ENCODE data around the gene TEC. TPM values are rescaled to one million over a fixed set of nuclear protein-coding genes. Genes with fewer than 3 reads are reported as not detected.

Gene TEC
- total and polyA plus RNA-seq, 9 of the 15 experiments (the other 6 are each of a cell fraction or from before 2014, with no cell fraction given), result 5.3 to 14.7 (median 8.8) TPM

DNA sequence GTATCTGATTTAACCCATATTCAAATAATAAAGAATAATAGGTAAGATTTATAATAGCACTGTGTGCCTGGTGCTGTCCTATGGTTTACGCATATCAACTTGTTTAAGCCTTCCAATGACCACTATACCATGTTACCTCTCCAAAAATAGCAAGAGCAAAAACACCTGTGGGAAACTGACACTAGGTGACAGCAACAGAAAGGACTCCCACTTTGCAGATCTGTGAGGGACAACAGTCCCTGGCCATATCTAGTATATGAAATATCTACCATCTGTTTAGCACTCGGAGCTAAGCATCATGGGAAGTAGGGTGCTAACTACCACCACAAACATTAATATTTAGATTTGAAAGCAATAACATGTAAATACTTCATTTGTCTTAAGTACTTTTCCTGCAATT is 79.9 kb downstream of the TEC start (continued):
- TF ChIP-seq, protein P1, sequence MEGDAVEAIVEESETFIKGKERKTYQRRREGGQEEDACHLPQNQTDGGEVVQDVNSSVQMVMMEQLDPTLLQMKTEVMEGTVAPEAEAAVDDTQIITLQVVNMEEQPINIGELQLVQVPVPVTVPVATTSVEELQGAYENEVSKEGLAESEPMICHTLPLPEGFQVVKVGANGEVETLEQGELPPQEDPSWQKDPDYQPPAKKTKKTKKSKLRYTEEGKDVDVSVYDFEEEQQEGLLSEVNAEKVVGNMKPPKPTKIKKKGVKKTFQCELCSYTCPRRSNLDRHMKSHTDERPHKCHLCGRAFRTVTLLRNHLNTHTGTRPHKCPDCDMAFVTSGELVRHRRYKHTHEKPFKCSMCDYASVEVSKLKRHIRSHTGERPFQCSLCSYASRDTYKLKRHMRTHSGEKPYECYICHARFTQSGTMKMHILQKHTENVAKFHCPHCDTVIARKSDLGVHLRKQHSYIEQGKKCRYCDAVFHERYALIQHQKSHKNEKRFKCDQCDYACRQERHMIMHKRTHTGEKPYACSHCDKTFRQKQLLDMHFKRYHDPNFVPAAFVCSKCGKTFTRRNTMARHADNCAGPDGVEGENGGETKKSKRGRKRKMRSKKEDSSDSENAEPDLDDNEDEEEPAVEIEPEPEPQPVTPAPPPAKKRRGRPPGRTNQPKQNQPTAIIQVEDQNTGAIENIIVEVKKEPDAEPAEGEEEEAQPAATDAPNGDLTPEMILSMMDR (IDR thresholded peaks at IDR 0.05 in 2 of 3, conservative IDR thresholded peaks at IDR 0.05 in 1 of 3; ENCODE audit: insufficient read depth in 2 of 3, low read depth in 1 of 3, low read length in 3 of 3), result peak in 2 of 3 experiments; percentile 22 to 25; a peak in 2 of 6 replicates
- no peak for TF ChIP-seq ARNT (IDR thresholded peaks at IDR 0.05)
- TF ChIP-seq, protein P2, sequence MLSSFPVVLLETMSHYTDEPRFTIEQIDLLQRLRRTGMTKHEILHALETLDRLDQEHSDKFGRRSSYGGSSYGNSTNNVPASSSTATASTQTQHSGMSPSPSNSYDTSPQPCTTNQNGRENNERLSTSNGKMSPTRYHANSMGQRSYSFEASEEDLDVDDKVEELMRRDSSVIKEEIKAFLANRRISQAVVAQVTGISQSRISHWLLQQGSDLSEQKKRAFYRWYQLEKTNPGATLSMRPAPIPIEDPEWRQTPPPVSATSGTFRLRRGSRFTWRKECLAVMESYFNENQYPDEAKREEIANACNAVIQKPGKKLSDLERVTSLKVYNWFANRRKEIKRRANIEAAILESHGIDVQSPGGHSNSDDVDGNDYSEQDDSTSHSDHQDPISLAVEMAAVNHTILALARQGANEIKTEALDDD (IDR thresholded peaks at IDR 0.05), result 0 out of 2 replicates have a peak, but pooled peaks have one; percentile 33

GRCh38 chr4:48188390-48188789 is 81.2 kb downstream of the TEC start:
- no peak overlapping the region for H3K9ac ChIP-seq (ENCODE audit: insufficient read depth in 1 of 2, low read depth in 2 of 2, low read length in 2 of 2)
- no peak overlapping the region for H2AFZ ChIP-seq (ENCODE audit: low read depth, low read length)
- H3K79me2 ChIP-seq (ENCODE audit: control insufficient read depth, insufficient read depth, low read length), result peaks cover 10% of the 10 kb centered on the region; the same call in 1 of the 3 replicates
- ChIA-PET CTCF (ENCODE audit: low intra/inter-chr PET ratio) (no interaction called here), POLR2A (interaction anchor here (1.0 to 1.3 kb wide), 2 partner anchors 8 to 13 kb away, joined by 4 read pairs; no protein-coding TSS in a partner anchor)
- H3K36me3 ChIP-seq (ENCODE audit: control insufficient read depth, insufficient read depth, low read length), result no peaks in the 10 kb centered on the region
- H3K27ac ChIP-seq (ENCODE audit: extremely low read depth, low read depth, low read length), result no peak overlapping the region
- no peaks in the 10 kb centered on the region for H3K27me3 ChIP-seq (ENCODE audit: control insufficient read depth in 2 of 2, insufficient read depth in 2 of 2, low read length in 2 of 2)
- no peak overlapping the region for H3K4me3 ChIP-seq
- no peaks in the 10 kb centered on the region for H4K20me1 ChIP-seq (replicated peaks; ENCODE audit: control insufficient read depth, insufficient read depth, low read length)
- intact Hi-C loops (cut with micrococcal nuclease) (no loop called here), in situ Hi-C loops (cut with MboI) (no loop called here)
- peaks cover 14 to 16% of the 10 kb centered on the region in 2 experiments for H3K4me1 ChIP-seq (replicated peaks in 1 of 2; ENCODE audit: control insufficient read depth in 2 of 2, insufficient read depth in 2 of 2, low read length in 2 of 2)
- FAIRE-seq (no peak), ATAC-seq (no peak), DNase-seq (ENCODE audit: extremely low read depth in 1 of 4, low spot score in 3 of 4) (no peak)
- no peaks in the 10 kb centered on the region for H3K9me1 ChIP-seq (ENCODE audit: control insufficient read depth, insufficient read depth, low read length)
- H3K9me3 ChIP-seq (replicated peaks; ENCODE audit: control insufficient read depth, insufficient read depth, low read depth, low read length), result no peaks in the 10 kb centered on the region
- BruUV-seq (replicated peaks), result no TSS peak
- no peak overlapping the region for H3K4me2 ChIP-seq (ENCODE audit: insufficient read depth, low read length)
- WGBS (ENCODE audit: insufficient coverage, low coverage, missing lambda C conversion rate), result 90% methylated on average over 2 of the region's 2 CpGs
- TF ChIP-seq MYBL2 (IDR thresholded peaks at IDR 0.05; ENCODE audit: low read depth) (no peak), MYBL2 (CRISPR knock-in tag; IDR thresholded peaks at IDR 0.05; ENCODE audit: borderline replicate concordance) (no peak), ZKSCAN1 (IDR thresholded peaks at IDR 0.05; ENCODE audit: low read depth, low read length) (no peak), KHSRP (IDR thresholded peaks at IDR 0.05) (no peak), CHD4 (IDR thresholded peaks at IDR 0.05; ENCODE audit: insufficient read depth, insufficient replicate concordance, low read depth, low read length, poor library complexity, severe bottlenecking) (no peak), TEAD4 (IDR thresholded peaks at IDR 0.05; ENCODE audit: low read length) (no peak), TEAD4 (CRISPR knock-in tag; IDR thresholded peaks at IDR 0.05; ENCODE audit: borderline replicate concordance) (no peak), EGR1 (conservative IDR thresholded peaks at IDR 0.05) (no peak), RBM25 (IDR thresholded peaks at IDR 0.05; ENCODE audit: low read depth, low read length, severe bottlenecking) (no peak), ZNF165 (CRISPR knock-in tag; IDR thresholded peaks at IDR 0.05; ENCODE audit: borderline replicate concordance) (no peak), FOXJ3 (CRISPR knock-in tag; IDR thresholded peaks at IDR 0.05) (no peak), L3MBTL2 (IDR thresholded peaks at IDR 0.05) (no peak), GATA2 (CRISPR knock-in tag; IDR thresholded peaks at IDR 0.05) (no peak)
- TF ChIP-seq, protein P3, sequence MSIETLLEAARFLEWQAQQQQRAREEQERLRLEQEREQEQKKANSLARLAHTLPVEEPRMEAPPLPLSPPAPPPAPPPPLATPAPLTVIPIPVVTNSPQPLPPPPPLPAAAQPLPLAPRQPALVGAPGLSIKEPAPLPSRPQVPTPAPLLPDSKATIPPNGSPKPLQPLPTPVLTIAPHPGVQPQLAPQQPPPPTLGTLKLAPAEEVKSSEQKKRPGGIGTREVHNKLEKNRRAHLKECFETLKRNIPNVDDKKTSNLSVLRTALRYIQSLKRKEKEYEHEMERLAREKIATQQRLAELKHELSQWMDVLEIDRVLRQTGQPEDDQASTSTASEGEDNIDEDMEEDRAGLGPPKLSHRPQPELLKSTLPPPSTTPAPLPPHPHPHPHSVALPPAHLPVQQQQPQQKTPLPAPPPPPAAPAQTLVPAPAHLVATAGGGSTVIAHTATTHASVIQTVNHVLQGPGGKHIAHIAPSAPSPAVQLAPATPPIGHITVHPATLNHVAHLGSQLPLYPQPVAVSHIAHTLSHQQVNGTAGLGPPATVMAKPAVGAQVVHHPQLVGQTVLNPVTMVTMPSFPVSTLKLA (conservative IDR thresholded peaks at IDR 0.05), result no peak

Data from K562 (cell line).